ENCODE measurements around the gene MACROH2A2.
A peak's percentile ranks its signal among the peaks of the same experiment; 100 is the strongest.
"Not testable (repeated sequence)": the region's sequence is repeated elsewhere in the genome, so short reads cannot be mapped to it uniquely, and the experiment has no call there.

Gene MACROH2A2

GRCh38 chr10:70068925-70069324, 16.3 kb downstream of the MACROH2A2 start:
- DNase-seq, result no peak

- DNase-seq, result no peak
Measured at GRCh38 chr10:70069346-70069745, 16.7 kb downstream of the MACROH2A2 start.

- no peak for DNase-seq
Measured at GRCh38 chr10:70070834-70071233, 18.2 kb downstream of the MACROH2A2 start.

GRCh38 chr10:70074165-70074564, 21.5 kb downstream of the MACROH2A2 start:
- peak; percentile 35 for DNase-seq

- DNase-seq, result no peak
Measured at GRCh38 chr10:70074971-70075370, 22.3 kb downstream of the MACROH2A2 start.

- no peak for DNase-seq
Measured at GRCh38 chr10:70078329-70078728, 25.7 kb downstream of the MACROH2A2 start.

GRCh38 chr10:70078937-70079336, 26.3 kb downstream of the MACROH2A2 start:
- no peak for DNase-seq

- not testable (repeated sequence) for DNase-seq
Measured at GRCh38 chr10:70080789-70081188, 28.1 kb downstream of the MACROH2A2 start.

GRCh38 chr10:70084189-70084588, 31.5 kb downstream of the MACROH2A2 start:
- no peak for DNase-seq

GRCh38 chr10:70085975-70086613, 33.4 kb downstream of the MACROH2A2 start:
- DNase-seq, result no peak

GRCh38 chr10:70087616-70088307, 35.1 kb downstream of the MACROH2A2 start:
- DNase-seq, result peak; percentile 3

GRCh38 chr10:70088308-70088698, 35.7 kb downstream of the MACROH2A2 start:
- no peak for DNase-seq

GRCh38 chr10:70090013-70090412, 37.4 kb downstream of the MACROH2A2 start:
- DNase-seq, result no peak

- DNase-seq, result no peak
Measured at GRCh38 chr10:70090951-70091350, 38.3 kb downstream of the MACROH2A2 start.

GRCh38 chr10:70092389-70092718, 39.7 kb downstream of the MACROH2A2 start:
- DNase-seq, result no peak

GRCh38 chr10:70093335-70093944, 40.8 kb downstream of the MACROH2A2 start:
- DNase-seq, result no peak

- DNase-seq, result no peak
Measured at GRCh38 chr10:70094250-70094649, 41.6 kb downstream of the MACROH2A2 start.

- no peak for DNase-seq
Measured at GRCh38 chr10:70096016-70096704, 43.5 kb downstream of the MACROH2A2 start.

GRCh38 chr10:70096705-70097420, 44.2 kb downstream of the MACROH2A2 start:
- DNase-seq, result no peak

- DNase-seq, result no peak
Measured at GRCh38 chr10:70097459-70097858, 44.8 kb downstream of the MACROH2A2 start.

- no peak for DNase-seq
Measured at GRCh38 chr10:70098271-70098670, 45.6 kb downstream of the MACROH2A2 start.

GRCh38 chr10:70101068-70101562, 48.5 kb downstream of the MACROH2A2 start:
- DNase-seq, result not testable (repeated sequence)

- no peak for DNase-seq
Measured at GRCh38 chr10:70101668-70102067, 49.0 kb downstream of the MACROH2A2 start.
